NAMALWA (cell line): ENCODE results near the gene AMBRA1.

Source experiments
- DNase-seq: peaks from one replicate; pipeline ENCODE4 v3.0.0-alpha.2; 2015; ENCODE audit warnings: low spot score

The AMBRA1 gene

DNA sequence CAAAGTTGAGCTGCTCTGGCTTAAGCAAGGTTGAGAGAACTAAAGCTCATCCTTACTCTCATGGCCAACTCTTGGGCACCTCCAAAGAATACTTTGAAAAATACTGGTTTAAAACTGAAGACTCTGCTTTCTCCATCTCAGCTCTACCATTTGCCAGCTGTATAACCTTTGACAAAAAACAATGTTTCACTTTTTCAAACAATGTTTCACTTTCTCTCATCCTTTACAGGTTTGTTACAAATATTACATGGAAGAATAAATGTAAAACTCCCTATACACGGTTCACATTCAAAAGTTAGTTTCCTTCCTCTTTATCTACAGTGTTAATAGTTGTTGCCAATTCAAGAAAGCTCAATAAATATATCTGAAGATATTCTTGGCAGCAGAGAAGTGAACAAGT is 19.2 kb downstream of the AMBRA1 start:
- DNase-seq, result no peak

DNA sequence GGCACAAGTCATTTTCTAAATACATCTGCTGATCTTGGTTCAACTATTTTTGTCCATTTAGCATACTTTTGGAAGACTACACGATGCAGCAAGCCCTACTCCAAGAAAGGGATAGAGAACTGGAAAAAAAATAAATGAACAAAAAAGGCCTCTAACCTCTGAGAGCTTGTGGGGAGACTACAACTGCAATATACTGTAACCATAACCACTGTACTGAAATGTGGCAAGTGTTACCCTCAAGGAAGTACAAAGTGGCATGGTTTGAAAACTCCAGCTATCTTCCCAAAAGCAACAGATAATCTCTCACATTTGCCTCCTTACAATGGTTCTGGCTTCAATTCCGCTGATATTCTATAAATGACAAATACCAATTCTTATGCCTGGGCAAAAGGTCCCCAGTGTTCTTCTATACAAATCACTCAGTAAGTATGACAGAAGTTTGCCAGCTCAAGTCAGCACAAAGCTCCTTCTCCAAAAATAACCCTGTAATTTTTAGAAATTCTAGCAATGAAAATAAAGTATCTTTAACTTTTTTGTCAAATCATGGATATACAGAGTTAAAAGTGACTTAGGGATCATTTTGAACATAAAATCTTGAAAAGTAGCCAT is 22.9 kb downstream of the AMBRA1 start:
- no peak for DNase-seq

GRCh38 chr11:46565232-46565840 is 28.5 kb downstream of the AMBRA1 start:
- no peak for DNase-seq

- DNase-seq, result no peak
These were observed 29.4 kb downstream of the AMBRA1 start for GRCh38 chr11:46564459-46564858.

- DNase-seq, result no peak
These were observed 31.3 kb downstream of the AMBRA1 start for GRCh38 chr11:46562527-46562926.

GRCh38 chr11:46560300-46560991 is 33.4 kb downstream of the AMBRA1 start:
- peak; percentile 73 for DNase-seq

DNA sequence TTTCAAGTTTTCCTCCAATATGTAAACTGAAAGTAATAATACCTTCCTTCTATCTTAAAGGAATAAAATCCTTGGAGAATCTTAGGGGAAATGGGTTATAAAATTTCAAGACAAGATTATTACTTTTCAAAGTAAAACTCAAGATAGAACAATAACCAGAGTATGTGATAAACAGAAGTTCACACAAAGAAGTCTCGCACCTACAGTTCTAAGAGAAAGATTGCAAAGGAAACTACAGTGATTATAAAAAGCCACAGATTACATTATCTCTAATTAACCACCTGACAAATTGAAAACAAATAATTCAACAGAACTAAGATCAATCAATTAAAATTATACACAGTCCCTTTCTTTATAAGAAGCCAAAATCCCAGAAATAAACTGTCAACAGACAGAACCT is 34.0 kb downstream of the AMBRA1 start:
- no peak for DNase-seq

DNA sequence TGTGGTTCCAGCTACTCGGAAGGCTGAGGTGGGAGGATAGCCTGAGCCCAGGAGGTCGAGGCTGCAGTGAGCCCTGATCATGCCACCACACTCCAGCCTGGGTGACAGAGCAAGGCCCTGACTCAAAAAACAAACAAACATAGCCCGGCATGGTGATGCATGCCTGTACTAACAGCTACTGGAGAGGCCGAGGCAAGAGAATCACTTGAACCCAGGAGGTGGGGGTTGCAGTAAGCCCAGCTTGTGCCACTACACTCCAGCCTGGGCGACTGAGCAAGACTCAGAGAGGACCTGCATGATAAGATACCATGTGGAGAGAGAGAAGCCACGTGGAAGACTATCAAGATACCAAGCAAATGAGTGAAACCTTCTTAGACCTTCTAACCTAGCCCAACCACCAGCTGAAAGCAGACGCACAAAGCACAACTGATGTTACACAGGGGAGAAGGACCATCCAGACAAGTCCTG is 36.1 kb downstream of the AMBRA1 start:
- DNase-seq, result no peak

DNA sequence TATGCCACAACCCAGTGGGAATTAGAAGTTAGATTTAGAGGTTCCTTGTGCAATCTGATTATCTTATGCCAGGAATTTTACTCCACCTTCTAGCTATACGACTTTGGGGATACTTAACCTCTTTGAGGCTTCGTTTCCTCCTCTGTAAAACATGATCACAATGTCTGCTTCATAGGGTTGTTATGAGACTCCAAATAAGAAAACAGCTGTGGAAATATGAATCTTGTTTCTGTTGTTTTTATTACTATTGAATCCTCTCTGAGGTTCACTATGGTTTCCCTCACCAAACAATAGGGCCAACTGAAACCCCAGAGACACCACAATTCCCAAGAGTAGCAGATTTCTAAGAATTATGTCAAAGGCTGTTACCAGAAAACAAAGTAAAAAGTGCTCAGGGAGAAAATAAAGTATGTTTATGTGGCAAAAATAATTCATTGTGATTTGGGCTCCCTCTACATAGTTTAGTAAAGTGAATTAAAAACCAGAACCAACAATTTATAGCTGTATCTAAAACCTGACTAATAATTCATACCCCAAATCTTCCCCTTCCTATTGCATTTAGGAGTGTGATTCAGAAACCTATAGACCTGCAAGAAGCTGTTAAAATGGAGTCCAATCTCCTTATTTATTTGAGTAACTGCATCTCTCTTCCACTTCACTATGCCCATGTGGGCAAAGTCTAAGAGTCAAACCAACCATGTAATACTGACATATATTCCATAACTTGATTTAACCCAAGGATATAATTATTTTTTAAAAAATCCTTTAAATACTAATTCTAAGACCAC is 38.4 kb downstream of the AMBRA1 start:
- no peak for DNase-seq

- no peak for DNase-seq
These were observed 39.3 kb downstream of the AMBRA1 start for GRCh38 chr11:46554213-46555147.

- no peak for DNase-seq
These were observed 40.0 kb downstream of the AMBRA1 start for GRCh38 chr11:46553814-46554212.

GRCh38 chr11:46551261-46551660 is 42.6 kb downstream of the AMBRA1 start:
- DNase-seq, result no peak

- no peak for DNase-seq
These were observed 46.2 kb downstream of the AMBRA1 start for GRCh38 chr11:46547579-46547978.

- no peak for DNase-seq
These were observed 50.3 kb downstream of the AMBRA1 start for GRCh38 chr11:46543564-46543963.

DNA sequence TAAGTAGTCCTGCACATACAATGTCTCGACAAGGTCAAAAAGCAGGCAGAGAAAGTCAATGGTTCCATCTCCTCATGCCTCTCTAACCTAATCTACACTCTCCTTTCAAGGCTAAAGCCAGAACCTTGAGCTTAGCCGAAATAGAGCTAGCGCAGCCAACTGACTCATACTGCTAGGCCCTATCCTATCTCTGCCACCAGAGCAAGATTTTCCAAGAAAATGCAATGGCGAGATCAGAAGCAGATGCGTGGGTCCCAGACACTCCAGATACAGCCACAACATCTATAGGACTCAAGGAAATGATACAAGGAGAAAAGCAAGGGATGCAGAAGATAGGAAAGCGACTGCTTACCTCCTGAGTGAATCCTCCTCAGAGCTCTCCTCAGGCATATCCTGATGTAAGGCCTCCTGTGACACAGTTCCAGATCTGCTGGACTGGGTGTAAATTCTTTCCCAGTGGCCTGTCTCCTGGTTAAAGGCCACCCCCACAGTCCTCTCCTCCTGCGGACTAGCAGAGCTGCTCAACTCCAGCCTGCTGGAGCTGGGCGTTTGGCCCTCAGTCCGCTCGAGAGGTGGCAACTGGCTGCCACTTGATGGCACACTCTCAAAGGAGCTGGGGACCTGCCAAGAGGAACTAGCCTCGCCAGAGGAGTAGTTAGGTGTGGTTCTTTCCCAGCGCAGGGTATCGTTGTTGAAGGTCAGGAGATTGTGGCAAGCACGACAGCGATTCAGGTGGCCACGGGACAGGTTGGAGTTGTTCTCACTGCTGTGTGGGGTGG is 52.0 kb downstream of the AMBRA1 start:
- DNase-seq, result no peak

GRCh38 chr11:46540807-46541206 is 53.0 kb downstream of the AMBRA1 start:
- DNase-seq, result no peak

- DNase-seq, result peak; percentile 90
These were observed 56.1 kb downstream of the AMBRA1 start for GRCh38 chr11:46537537-46538295.

DNA sequence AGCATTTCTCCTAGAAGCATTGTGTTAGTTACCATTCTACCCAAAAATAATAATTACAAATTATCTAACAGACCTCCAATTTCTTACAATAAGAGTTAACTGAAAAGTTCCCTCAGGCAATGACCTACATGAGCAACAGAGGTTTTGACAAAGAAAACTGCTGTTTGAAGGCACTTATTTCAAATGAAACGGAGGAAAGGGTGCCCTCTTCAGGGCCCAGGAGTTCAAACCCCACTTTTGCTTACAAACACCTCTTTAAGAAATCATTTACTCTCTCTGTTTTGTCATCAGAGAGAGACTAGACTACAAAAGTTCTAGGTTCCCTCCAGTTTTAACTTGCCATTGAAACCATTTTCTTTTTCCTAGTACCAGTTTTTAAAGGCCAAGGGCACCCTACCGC is 56.7 kb downstream of the AMBRA1 start:
- peak; percentile 41 for DNase-seq

- no peak for DNase-seq
These were observed 58.1 kb downstream of the AMBRA1 start for GRCh38 chr11:46535688-46536087.

- DNase-seq, result no peak
These were observed 59.1 kb downstream of the AMBRA1 start for GRCh38 chr11:46534711-46535110.
